Suprapubic skin (tissue), 4 donors: ENCODE measurements around the gene IL36RN. TPM values are rescaled to one million over a fixed set of nuclear protein-coding genes. Genes with fewer than 3 reads are reported as not detected.

Experiments used
- DNase-seq, 2 donors: peaks; one replicate each; pipeline ENCODE4 v3.0.0-alpha.2; 2019; ENCODE audit warnings: low spot score in 2 of 2
- H3K27ac ChIP-seq: fragments of 200-600 bp; sonication (generic); one replicate; pipeline ENCODE4 v1.5.1; 2019
- H3K27me3 ChIP-seq: fragments of 200-600 bp; sonication (generic); one replicate; pipeline ENCODE4 v1.5.1; 2019
- H3K36me3 ChIP-seq: fragments of 200-600 bp; sonication (generic); one replicate; pipeline ENCODE4 v1.5.1; 2019
- H3K4me1 ChIP-seq: fragments of 200-600 bp; sonication (generic); one replicate; pipeline ENCODE4 v1.5.1; 2019
- H3K4me3 ChIP-seq: fragments of 200-600 bp; sonication (generic); one replicate; pipeline ENCODE4 v1.5.1; 2019; ENCODE audit warnings: mild to moderate bottlenecking
- H3K9me3 ChIP-seq: fragments of 200-600 bp; sonication (generic); one replicate; pipeline ENCODE4 v1.5.1; 2019
- CTCF ChIP-seq, 2 donors: fragments of 200-600 bp in 1 of 2; fragments of 450-650 bp in 1 of 2; sonication (generic) in 1 of 2; IDR thresholded peaks; one replicate each; pipeline ENCODE4 v1.5.1; 2016 to 2019; ENCODE audit warnings: antibody characterized with exemption in 2 of 2, mild to moderate bottlenecking in 1 of 2, moderate library complexity in 1 of 2
- EP300 ChIP-seq: sonication (generic); formaldehyde crosslinking; IDR thresholded peaks from one replicate; pipeline ENCODE4 v1.6.1; 2017; ENCODE audit warnings: antibody characterized with exemption
- POLR2A ChIP-seq, 2 donors: fragments of 450-650 bp; IDR thresholded peaks; one replicate each; pipeline ENCODE4 v1.6.1; 2017; ENCODE audit warnings: antibody characterized with exemption in 2 of 2, mild to moderate bottlenecking in 2 of 2, moderate library complexity in 2 of 2
- POLR2AphosphoS5 ChIP-seq, 3 donors: sonication (generic); formaldehyde crosslinking; IDR thresholded peaks; one replicate each; pipeline ENCODE4 v1.6.1; 2017; ENCODE audit warnings: antibody characterized with exemption in 3 of 3
- WGBS: methylation state at CpG from one replicate; pipeline ENCODE4 v1.1.5; 2018; 5-methylcytosine and 5-hydroxymethylcytosine counted together
- total RNA-seq, 4 donors: library from RNA; depleted of rRNA; stranded (reverse); fragments of >200 nt; gene quantifications; one replicate each; pipeline ENCODE4 v1.1.0, GENCODE V29; 2016

IL36RN gene
- total RNA-seq, 4 donors from 2014 or later = 7.7 to 73.9 (median 37.1) TPM

- TF ChIP-seq POLR2AphosphoS5 (IDR thresholded peaks at IDR 0.05) (no peak), EP300 (no peak), POLR2A (IDR thresholded peaks at IDR 0.05) (no peak), CTCF (IDR thresholded peaks at IDR 0.05) (no peak)
- 71% methylated on average over 2 of the region's 2 CpGs for whole genome bisulfite sequencing
- Histone ChIP-seq H3K4me1 (no peaks in the 10 kb centered on the region), H3K4me3 (no peak overlapping the region), H3K27me3 (peaks cover 6% of the 10 kb centered on the region), H3K27ac (no peak overlapping the region), H3K9me3 (no peaks in the 10 kb centered on the region), H3K36me3 (no peaks in the 10 kb centered on the region)
- no peak for DNase-seq
Measured at GRCh38 chr2:113061241-113061640, 2.2 kb downstream of the IL36RN start.

GRCh38 chr2:113061896-113062770, 3.1 kb downstream of the IL36RN start:
- Histone ChIP-seq H3K9me3 (no peaks in the 10 kb centered on the region), H3K4me3 (no peak overlapping the region), H3K4me1 (no peaks in the 10 kb centered on the region), H3K27me3 (peaks cover 6% of the 10 kb centered on the region), H3K36me3 (no peaks in the 10 kb centered on the region), H3K27ac (no peak overlapping the region)
- WGBS = 95% methylated on average over 14 of the region's 18 CpGs
- TF ChIP-seq CTCF (IDR thresholded peaks at IDR 0.05) = no peak
- no peak for TF ChIP-seq EP300
- TF ChIP-seq POLR2AphosphoS5 (IDR thresholded peaks at IDR 0.05) = no peak
- DNase-seq = no peak

DNA sequence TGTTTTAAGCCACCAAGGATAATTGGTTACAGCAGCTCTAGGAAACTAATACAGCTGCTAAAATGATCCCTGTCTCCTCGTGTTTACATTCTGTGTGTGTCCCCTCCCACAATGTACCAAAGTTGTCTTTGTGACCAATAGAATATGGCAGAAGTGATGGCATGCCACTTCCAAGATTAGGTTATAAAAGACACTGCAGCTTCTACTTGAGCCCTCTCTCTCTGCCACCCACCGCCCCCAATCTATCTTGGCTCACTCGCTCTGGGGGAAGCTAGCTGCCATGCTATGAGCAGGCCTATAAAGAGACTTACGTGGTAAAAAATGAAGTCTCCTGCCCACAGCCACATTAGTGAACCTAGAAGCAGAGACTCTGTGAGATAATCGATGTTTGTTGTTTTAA, 5.3 kb downstream of the IL36RN start:
- 89% methylated on average over 5 of the region's 5 CpGs for WGBS

GRCh38 chr2:113064898-113065297, 5.9 kb downstream of the IL36RN start:
- no peaks in the 10 kb centered on the region for H3K36me3 ChIP-seq
- DNase-seq = no peak
- no peak for TF ChIP-seq CTCF (IDR thresholded peaks at IDR 0.05)
- TF ChIP-seq POLR2A (IDR thresholded peaks at IDR 0.05) = no peak
- no peak for TF ChIP-seq EP300
- TF ChIP-seq POLR2AphosphoS5 (IDR thresholded peaks at IDR 0.05) = no peak
- H3K4me1 ChIP-seq = no peaks in the 10 kb centered on the region
- H3K9me3 ChIP-seq = no peaks in the 10 kb centered on the region
- H3K27ac ChIP-seq = no peak overlapping the region
- no peak overlapping the region for H3K4me3 ChIP-seq
- H3K27me3 ChIP-seq = peaks cover 6% of the 10 kb centered on the region
- WGBS = 81% methylated on average over 1 of the region's 1 CpG

More for the DNA sequence above, 5.3 kb downstream of the IL36RN start:
- TF ChIP-seq POLR2A (IDR thresholded peaks at IDR 0.05) (no peak), EP300 (no peak), POLR2AphosphoS5 (IDR thresholded peaks at IDR 0.05) (no peak), CTCF (IDR thresholded peaks at IDR 0.05) (no peak)
- H3K4me1 ChIP-seq = no peaks in the 10 kb centered on the region
- H3K27ac ChIP-seq = no peak overlapping the region
- H3K9me3 ChIP-seq = no peaks in the 10 kb centered on the region
- H3K36me3 ChIP-seq = no peaks in the 10 kb centered on the region
- no peak for DNase-seq
- H3K27me3 ChIP-seq = peaks cover 6% of the 10 kb centered on the region
- no peak overlapping the region for H3K4me3 ChIP-seq

DNA sequence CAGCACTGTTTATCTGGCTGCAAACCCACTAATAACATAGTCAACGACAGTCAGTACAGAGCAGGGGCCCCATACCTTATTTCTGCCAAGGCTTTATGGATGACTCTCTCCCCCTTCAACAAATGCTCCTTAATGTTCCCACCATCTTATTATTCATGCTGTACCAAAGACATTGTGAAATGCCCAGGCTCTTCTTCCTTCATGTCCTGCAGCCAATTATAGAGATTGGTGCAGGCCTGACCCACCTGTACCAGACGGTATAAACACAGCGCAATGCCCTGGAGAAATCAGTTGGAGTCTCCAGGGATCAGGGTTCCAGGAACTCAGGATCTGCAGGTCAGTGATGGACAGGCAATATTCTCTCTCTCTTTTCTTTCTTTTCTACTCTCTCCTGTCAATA, 8.7 kb downstream of the IL36RN start, which contains the start of gene IL1F10:
Gene IL1F10 (plus strand): TSS at position 290 of the 400 bp plus-strand sequence. CDS start 4,769 bp downstream, outside the sequence.
- Histone ChIP-seq H3K27ac (no peak within 1 kb of the TSS), H3K36me3 (no peaks in the 10 kb centered on the region)

More for the DNA sequence above, 8.7 kb downstream of the IL36RN start, which contains the start of gene IL1F10:
- DNase-seq = no peak
- Histone ChIP-seq H3K4me1 (peaks cover 5% of the 10 kb centered on the region), H3K27me3 (peaks cover 2% of the 10 kb centered on the region), H3K9me3 (no peaks in the 10 kb centered on the region), H3K4me3 (no peak within 1 kb of the TSS)
- 85% methylated on average over 3 of the region's 3 CpGs for WGBS
- TF ChIP-seq POLR2A (IDR thresholded peaks at IDR 0.05) = no peak
- no peak for TF ChIP-seq EP300
- TF ChIP-seq POLR2AphosphoS5 (IDR thresholded peaks at IDR 0.05) = no peak
- TF ChIP-seq CTCF (IDR thresholded peaks at IDR 0.05) = no peak
